Gastrocnemius medialis (tissue), 4 donors: ENCODE measurements around the gene IL2RG. TPM values are rescaled to one million over a fixed set of nuclear protein-coding genes. Genes with fewer than 3 reads are reported as not detected.
A peak's percentile ranks its signal among the peaks of the same experiment; 100 is the strongest.

Experiments used
- ATAC-seq, 2 donors: fragments of 150-250 bp; one replicate each; pipeline ENCODE4 v1.9.1; 2016
- DNase-seq, 2 donors: peaks; one replicate each; pipeline ENCODE4 v3.0.0-alpha.2; 2019
- H3K27ac ChIP-seq, 4 donors: fragments of 200-600 bp; sonication (generic); 1 replicate in 1 of 4; 2 replicates in 3 of 4; pipeline ENCODE4 v1.5.1; 2016 to 2018; ENCODE audit warnings: mild to moderate bottlenecking in 2 of 4, moderate library complexity in 1 of 4
- H3K27me3 ChIP-seq, 3 donors: fragments of 200-600 bp; sonication (generic) in 2 of 3; 1 replicate in 1 of 3; 2 replicates in 2 of 3; pipeline versions ENCODE4 v1.5.1 to v1.6.0; 2016 to 2019; ENCODE audit warnings: mild to moderate bottlenecking in 1 of 3, moderate library complexity in 1 of 3
- H3K36me3 ChIP-seq, 2 donors: fragments of 200-600 bp; sonication (generic) in 1 of 2; one replicate each; pipeline ENCODE4 v1.5.1; 2017 to 2018
- H3K4me1 ChIP-seq, 2 donors: fragments of 200-600 bp; sonication (generic) in 1 of 2; one replicate each; pipeline ENCODE4 v1.5.1; 2016 to 2017; ENCODE audit warnings: mild to moderate bottlenecking in 2 of 2
- H3K4me3 ChIP-seq, 4 donors: fragments of 200-600 bp; sonication (generic) in 3 of 4; 1 replicate in 1 of 4; 2 replicates in 3 of 4; pipeline ENCODE4 v1.5.1; 2016 to 2019; ENCODE audit warnings: mild to moderate bottlenecking in 2 of 4
- H3K9me3 ChIP-seq, 3 donors: fragments of 200-600 bp; sonication (generic) in 2 of 3; 1 replicate in 1 of 3; 2 replicates in 2 of 3; pipeline ENCODE4 v1.5.1; 2016 to 2019
- POLR2A ChIP-seq, 2 donors: fragments of 450-650 bp; IDR thresholded peaks; one replicate each; pipeline ENCODE4 v1.6.1; 2017; ENCODE audit warnings: antibody characterized with exemption in 2 of 2, mild to moderate bottlenecking in 2 of 2, moderate library complexity in 2 of 2
- in situ Hi-C, 4 donors: fragments of 200-750 bp; cut with MboI; loops; one replicate each; pipeline versions ENCODE4 v1.15.0 to v1.8.0; 2017; ENCODE audit warnings: low sequenced_read_pairs in 4 of 4
- intact Hi-C: fragments of 100-400 bp; cut with DNase I; formaldehyde crosslinking; loops from one replicate; pipeline ENCODE4 v1.15.1; 2023; ENCODE audit warnings: low total_unique reads
- total RNA-seq, 4 donors: library from RNA; depleted of rRNA; stranded (reverse); fragments of >200 nt; gene quantifications; one replicate each; pipeline versions ENCODE4 v1.1.0 to v1.2.3, GENCODE V29; 2016
- TF ChIP-seq, protein P1 (sequence below), 5 experiments: fragments of 450-650 bp in 3 of 5; fragments of 200-600 bp in 2 of 5; sonication (generic) in 2 of 5; IDR thresholded peaks in 4 of 5; conservative IDR thresholded peaks in 1 of 5; 1 replicate in 4 of 5; 2 replicates in 1 of 5; pipeline ENCODE4 v1.5.1; 2016 to 2019; ENCODE audit warnings: antibody characterized with exemption in 5 of 5, mild to moderate bottlenecking in 3 of 5, moderate library complexity in 3 of 5

The IL2RG gene
- total RNA-seq, result 1 to 10 TPM in 2 of 4 donors, under 1 TPM in 1, not detected in 1; 0.78 to 3.6 (median 1.3) TPM

DNA sequence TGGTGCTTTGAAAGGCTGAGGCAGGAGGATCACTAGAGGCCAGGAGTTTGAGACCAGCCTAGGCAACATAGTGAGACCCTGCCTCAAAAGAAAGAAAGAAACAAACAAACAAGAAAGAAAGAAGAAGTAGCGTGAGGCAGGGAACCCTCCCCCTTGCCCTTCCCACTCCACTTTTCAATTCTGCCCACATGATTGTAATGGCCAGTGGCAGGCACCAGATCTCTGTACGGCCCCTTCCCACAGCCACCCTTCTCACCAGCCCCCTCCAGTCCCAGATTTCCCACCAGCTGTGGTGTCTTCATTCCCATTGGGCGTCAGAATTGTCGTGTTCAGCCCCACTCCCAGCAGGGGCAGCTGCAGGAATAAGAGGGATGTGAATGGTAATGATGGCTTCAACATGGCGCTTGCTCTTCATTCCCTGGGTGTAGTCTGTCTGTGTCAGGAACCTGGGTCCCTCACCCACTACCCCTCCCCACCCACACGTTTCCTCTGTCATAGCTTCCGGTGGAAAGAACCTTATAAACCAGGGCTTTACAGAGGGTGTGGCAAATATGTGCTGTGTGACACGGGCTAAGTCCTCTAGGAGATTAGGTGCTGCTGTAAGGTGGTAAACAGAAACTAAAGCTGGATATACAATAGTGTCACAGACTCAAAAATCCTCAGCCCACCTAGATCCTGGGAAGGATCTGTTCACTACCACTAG lies at the start of gene IL2RG:
IL2RG (minus strand) TSS at position 437 of the 703 bp plus-strand sequence; CDS start at position 399, 38 bp downstream.
- TF ChIP-seq, protein P1, sequence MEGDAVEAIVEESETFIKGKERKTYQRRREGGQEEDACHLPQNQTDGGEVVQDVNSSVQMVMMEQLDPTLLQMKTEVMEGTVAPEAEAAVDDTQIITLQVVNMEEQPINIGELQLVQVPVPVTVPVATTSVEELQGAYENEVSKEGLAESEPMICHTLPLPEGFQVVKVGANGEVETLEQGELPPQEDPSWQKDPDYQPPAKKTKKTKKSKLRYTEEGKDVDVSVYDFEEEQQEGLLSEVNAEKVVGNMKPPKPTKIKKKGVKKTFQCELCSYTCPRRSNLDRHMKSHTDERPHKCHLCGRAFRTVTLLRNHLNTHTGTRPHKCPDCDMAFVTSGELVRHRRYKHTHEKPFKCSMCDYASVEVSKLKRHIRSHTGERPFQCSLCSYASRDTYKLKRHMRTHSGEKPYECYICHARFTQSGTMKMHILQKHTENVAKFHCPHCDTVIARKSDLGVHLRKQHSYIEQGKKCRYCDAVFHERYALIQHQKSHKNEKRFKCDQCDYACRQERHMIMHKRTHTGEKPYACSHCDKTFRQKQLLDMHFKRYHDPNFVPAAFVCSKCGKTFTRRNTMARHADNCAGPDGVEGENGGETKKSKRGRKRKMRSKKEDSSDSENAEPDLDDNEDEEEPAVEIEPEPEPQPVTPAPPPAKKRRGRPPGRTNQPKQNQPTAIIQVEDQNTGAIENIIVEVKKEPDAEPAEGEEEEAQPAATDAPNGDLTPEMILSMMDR (IDR thresholded peaks at IDR 0.05 in 4 of 5, conservative IDR thresholded peaks at IDR 0.05 in 1 of 5), result no peak
- no peak for TF ChIP-seq POLR2A (IDR thresholded peaks at IDR 0.05)
- Histone ChIP-seq H3K4me1 (no peaks in the 10 kb centered on the region), H3K4me3 (no peak within 1 kb of the TSS), H3K36me3 (no peaks in the 10 kb centered on the region), H3K27me3 (no peaks in the 10 kb centered on the region), H3K27ac (peak within 1 kb of the TSS in 1 of 4 donors; percentile 18), H3K9me3 (no peaks in the 10 kb centered on the region)
- ATAC-seq, result no peak
- no peak for DNase-seq
- intact Hi-C loops (no loop called here), in situ Hi-C loops (no loop called here)

DNA sequence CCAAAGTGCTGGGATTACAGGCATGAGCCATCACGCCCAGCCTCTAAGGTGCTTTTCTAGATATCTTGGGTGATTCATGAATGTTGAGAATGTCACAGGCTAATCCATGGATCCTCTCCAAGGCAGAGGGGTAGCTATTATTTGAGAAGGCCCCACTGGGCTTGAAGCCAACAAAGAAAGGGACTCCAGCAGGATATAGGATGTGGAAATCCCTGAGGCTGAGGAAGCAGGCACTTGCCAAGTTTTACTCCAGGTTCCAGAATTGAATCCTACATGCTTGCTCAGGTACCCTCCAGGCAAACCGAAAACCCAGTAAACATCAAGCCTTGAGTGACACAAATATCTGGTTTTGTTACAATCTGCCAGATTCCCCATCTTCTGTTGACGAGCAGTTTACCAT lies 49.1 kb upstream of the IL2RG start:
- Histone ChIP-seq H3K27ac (no peak overlapping the region), H3K27me3 (no peaks in the 10 kb centered on the region), H3K9me3 (no peaks in the 10 kb centered on the region), H3K4me3 (no peak overlapping the region), H3K36me3 (no peaks in the 10 kb centered on the region), H3K4me1 (no peaks in the 10 kb centered on the region)
- TF ChIP-seq, protein P1 (IDR thresholded peaks at IDR 0.05 in 4 of 5, conservative IDR thresholded peaks at IDR 0.05 in 1 of 5), result no peak
- TF ChIP-seq POLR2A (IDR thresholded peaks at IDR 0.05), result no peak
- ATAC-seq, result no peak
- intact Hi-C loops, result no loop called here
- in situ Hi-C loops, result loop anchor here in 1 of 4 donors (25.0 kb wide), 1 partner anchor 173 kb away; no protein-coding TSS in a partner anchor
- DNase-seq, result no peak

DNA sequence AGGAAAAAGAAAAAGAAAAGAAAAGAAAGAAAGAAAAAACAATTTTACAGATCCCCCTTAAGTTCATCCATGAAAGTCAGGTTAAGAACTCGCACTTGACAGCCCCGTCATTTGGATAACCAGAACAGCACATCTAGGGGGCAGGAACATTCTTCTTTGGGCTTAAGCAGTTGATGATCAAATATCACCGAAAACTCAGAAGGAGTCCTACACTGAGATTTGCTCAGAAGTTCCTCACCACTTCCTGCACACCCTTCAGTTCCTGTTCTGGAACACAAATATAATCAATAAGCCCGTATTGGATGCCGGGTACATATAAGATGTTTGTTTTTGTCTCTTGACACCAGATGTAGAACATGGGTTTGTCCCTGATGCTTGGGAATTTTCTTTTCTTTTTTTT lies 48.0 kb upstream of the IL2RG start:
- H3K4me3 ChIP-seq, result no peak overlapping the region
- intact Hi-C loops (no loop called here), in situ Hi-C loops (loop anchor here in 1 of 4 donors (25.0 kb wide), 1 partner anchor 172 kb away; no protein-coding TSS in a partner anchor)
- H3K4me1 ChIP-seq, result no peaks in the 10 kb centered on the region
- TF ChIP-seq, protein P1 (IDR thresholded peaks at IDR 0.05 in 4 of 5, conservative IDR thresholded peaks at IDR 0.05 in 1 of 5), result no peak
- no peak for TF ChIP-seq POLR2A (IDR thresholded peaks at IDR 0.05)
- no peak for DNase-seq
- H3K27me3 ChIP-seq, result no peaks in the 10 kb centered on the region
- ATAC-seq, result no peak
- H3K36me3 ChIP-seq, result no peaks in the 10 kb centered on the region
- H3K9me3 ChIP-seq, result no peaks in the 10 kb centered on the region
- no peak overlapping the region for H3K27ac ChIP-seq

DNA sequence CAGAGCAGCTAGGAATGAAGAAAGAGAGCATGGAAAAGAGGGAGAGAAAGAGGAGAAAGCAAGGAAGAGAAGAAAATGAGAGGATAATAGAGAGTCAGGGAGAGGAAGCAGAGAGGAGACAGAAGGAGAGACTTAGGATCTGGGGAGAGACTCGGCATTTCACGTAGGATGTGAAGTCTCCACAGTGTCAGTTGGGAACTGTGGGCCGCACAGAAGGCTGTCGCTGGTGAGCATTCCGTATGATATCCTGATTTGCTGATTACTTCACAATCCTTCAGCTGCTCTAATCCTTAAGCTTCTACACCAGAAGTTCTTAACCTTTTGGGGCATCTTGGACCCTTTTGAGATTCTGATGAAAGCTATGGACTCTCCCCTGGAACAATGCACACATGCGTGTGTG lies 47.2 kb upstream of the IL2RG start:
- Histone ChIP-seq H3K27ac (no peak overlapping the region), H3K27me3 (no peaks in the 10 kb centered on the region), H3K9me3 (no peaks in the 10 kb centered on the region), H3K4me3 (no peak overlapping the region), H3K4me1 (no peaks in the 10 kb centered on the region), H3K36me3 (no peaks in the 10 kb centered on the region)
- ATAC-seq (no peak), DNase-seq (no peak)
- in situ Hi-C loops (loop anchor here in 1 of 4 donors (25.0 kb wide), 1 partner anchor 171 kb away; no protein-coding TSS in a partner anchor), intact Hi-C loops (no loop called here)
- TF ChIP-seq POLR2A (IDR thresholded peaks at IDR 0.05), result no peak
- TF ChIP-seq, protein P1 (IDR thresholded peaks at IDR 0.05 in 4 of 5, conservative IDR thresholded peaks at IDR 0.05 in 1 of 5), result no peak
